Natural killer cell treated with Interleukin-12 subunit alpha and Interleukin-12 subunit beta and Interleukin-15 and Interleukin-18, amount 100 ng/mL, for 72 hours (primary cell): ENCODE results near the gene PTPRCAP. TPM values are rescaled to one million over a fixed set of nuclear protein-coding genes. Genes with fewer than 3 reads are reported as not detected.

ENCODE experiments used
- ATAC-seq, 2 donors: fragments of 150-1000 bp; cut with Tn5 transposase in 1 of 2; sonication (Bioruptor Pico), chemical (Tn5 transposase) in 1 of 2; 2 replicates each; pipeline ENCODE4 v1.10.0; 2021
- DNase-seq: peaks from one replicate; pipeline ENCODE4 v3.0.0; 2022; ENCODE audit warnings: low spot score
- H3K27ac Mint-ChIP-seq, 2 donors: 1 replicate in 1 of 2; 2 replicates in 1 of 2; pipeline ENCODE4 v1.8.0; 2022; ENCODE audit warnings: mixed read lengths in 2 of 2, mild to moderate bottlenecking in 1 of 2, moderate library complexity in 1 of 2
- H3K27me3 Mint-ChIP-seq, 2 donors: 1 replicate in 1 of 2; 2 replicates in 1 of 2; pipeline ENCODE4 v1.8.0; 2022; ENCODE audit warnings: mixed read lengths in 2 of 2
- H3K36me3 Mint-ChIP-seq: one replicate; pipeline ENCODE4 v1.8.0; 2022; ENCODE audit warnings: mixed read lengths
- H3K4me1 Mint-ChIP-seq, 2 donors: 1 replicate in 1 of 2; 2 replicates in 1 of 2; pipeline ENCODE4 v1.8.0; 2022; ENCODE audit warnings: low read depth in 2 of 2, mixed read lengths in 2 of 2, mild to moderate bottlenecking in 1 of 2
- H3K4me3 Mint-ChIP-seq: one replicate; pipeline ENCODE4 v1.8.0; 2022; ENCODE audit warnings: mixed read lengths
- H3K9me3 Mint-ChIP-seq: 2 replicates; pipeline ENCODE4 v1.8.0; 2022; ENCODE audit warnings: mixed read lengths
- total RNA-seq, 2 donors: library from RNA; stranded (reverse); gene quantifications; one replicate each; pipeline ENCODE4 v1.2.3, GENCODE V29; 2022

The PTPRCAP gene
- total RNA-seq, 2 donors from 2014 or later = 198 to 266 TPM

- ATAC-seq = no peak
- no peaks in the 10 kb centered on the region for H3K36me3 Mint-ChIP-seq
- peaks cover 0 to 5% of the 10 kb centered on the region in 2 donors for H3K27me3 Mint-ChIP-seq
- DNase-seq = no peak
- no peak overlapping the region for H3K4me3 Mint-ChIP-seq
- no peaks in the 10 kb centered on the region for H3K4me1 Mint-ChIP-seq
- H3K27ac Mint-ChIP-seq = no peak overlapping the region
- no peaks in the 10 kb centered on the region for H3K9me3 Mint-ChIP-seq
Measured at GRCh38 chr11:67456068-67456705, 18.7 kb upstream of the PTPRCAP start.

- Mint-ChIP-seq H3K9me3 (no peaks in the 10 kb centered on the region), H3K4me1 (no peaks in the 10 kb centered on the region), H3K27ac (no peak within 1 kb of the TSS), H3K36me3 (no peaks in the 10 kb centered on the region), H3K4me3 (no peak within 1 kb of the TSS), H3K27me3 (peaks cover 0 to 3% of the 10 kb centered on the region in 2 donors)
- DNase-seq (no peak), ATAC-seq (no peak)
Measured at GRCh38 chr11:67455054-67455453, 17.6 kb upstream of the PTPRCAP start, which contains the start of gene CABP4. Gene CABP4, plus strand, starts transcription at chr11:67455354. Its CDS starts 70 bp downstream, at chr11:67455424.

GRCh38 chr11:67453816-67454732, 16.6 kb upstream of the PTPRCAP start:
- Mint-ChIP-seq H3K27me3 (peaks cover 0 to 6% of the 10 kb centered on the region in 2 donors), H3K27ac (no peak overlapping the region), H3K9me3 (no peaks in the 10 kb centered on the region), H3K36me3 (no peaks in the 10 kb centered on the region), H3K4me3 (no peak overlapping the region), H3K4me1 (peaks cover 4% of the 10 kb centered on the region in 2 donors)
- DNase-seq (no peak), ATAC-seq (no peak)

GRCh38 chr11:67452141-67452952, 14.9 kb upstream of the PTPRCAP start, which contains the start of gene GPR152:
Gene GPR152, minus strand, starts transcription at chr11:67452729. Its CDS starts 5 bp downstream, at chr11:67452724.
- Mint-ChIP-seq H3K36me3 (no peaks in the 10 kb centered on the region), H3K27me3 (peaks cover 0 to 6% of the 10 kb centered on the region in 2 donors), H3K27ac (no peak within 1 kb of the TSS), H3K4me1 (peaks cover 5 to 6% of the 10 kb centered on the region in 2 donors), H3K9me3 (no peaks in the 10 kb centered on the region), H3K4me3 (no peak within 1 kb of the TSS)
- DNase-seq (no peak), ATAC-seq (no peak)

GRCh38 chr11:67451658-67451976, 14.1 kb upstream of the PTPRCAP start:
- H3K27ac Mint-ChIP-seq = no peak overlapping the region
- H3K27me3 Mint-ChIP-seq = peaks cover 0 to 6% of the 10 kb centered on the region in 2 donors
- DNase-seq = no peak
- ATAC-seq = no peak
- no peak overlapping the region for H3K4me3 Mint-ChIP-seq
- H3K9me3 Mint-ChIP-seq = no peaks in the 10 kb centered on the region
- H3K36me3 Mint-ChIP-seq = no peaks in the 10 kb centered on the region
- peaks cover 5 to 6% of the 10 kb centered on the region in 2 donors for H3K4me1 Mint-ChIP-seq

- no peaks in the 10 kb centered on the region for H3K9me3 Mint-ChIP-seq
- no peaks in the 10 kb centered on the region for H3K36me3 Mint-ChIP-seq
- no peak overlapping the region for H3K27ac Mint-ChIP-seq
Measured at GRCh38 chr11:67450796-67451657, 13.5 kb upstream of the PTPRCAP start.

GRCh38 chr11:67449116-67449844, 11.8 kb upstream of the PTPRCAP start:
- peak overlapping the region in 1 of 2 donors; percentile 50 for H3K27ac Mint-ChIP-seq
- H3K27me3 Mint-ChIP-seq = peaks cover 0 to 6% of the 10 kb centered on the region in 2 donors
- H3K9me3 Mint-ChIP-seq = no peaks in the 10 kb centered on the region
- no peak for ATAC-seq
- no peaks in the 10 kb centered on the region for H3K36me3 Mint-ChIP-seq
- H3K4me3 Mint-ChIP-seq = no peak overlapping the region
- DNase-seq = no peak
- H3K4me1 Mint-ChIP-seq = peaks cover 24% of the 10 kb centered on the region in 2 donors

More at GRCh38 chr11:67450796-67451657, 13.5 kb upstream of the PTPRCAP start:
- no peak overlapping the region for H3K4me3 Mint-ChIP-seq
- DNase-seq (no peak), ATAC-seq (no peak)
- H3K4me1 Mint-ChIP-seq = peaks cover 8% of the 10 kb centered on the region in 2 donors
- H3K27me3 Mint-ChIP-seq = peaks cover 0 to 6% of the 10 kb centered on the region in 2 donors

GRCh38 chr11:67448220-67448609, 10.7 kb upstream of the PTPRCAP start:
- no peak for DNase-seq
- no peak for ATAC-seq
- no peak overlapping the region for H3K4me3 Mint-ChIP-seq

GRCh38 chr11:67445515-67445914, 8.0 kb upstream of the PTPRCAP start:
- peaks cover 0 to 3% of the 10 kb centered on the region in 2 donors for H3K27me3 Mint-ChIP-seq
- no peak for ATAC-seq
- H3K9me3 Mint-ChIP-seq = no peaks in the 10 kb centered on the region
- peak overlapping the region; percentile 74 to 91 for H3K27ac Mint-ChIP-seq
- DNase-seq = no peak
- H3K36me3 Mint-ChIP-seq = no peaks in the 10 kb centered on the region
- peaks cover 32 to 42% of the 10 kb centered on the region in 2 donors for H3K4me1 Mint-ChIP-seq
- H3K4me3 Mint-ChIP-seq = peak overlapping the region; percentile 74

More at GRCh38 chr11:67448220-67448609, 10.7 kb upstream of the PTPRCAP start:
- Mint-ChIP-seq H3K36me3 (no peaks in the 10 kb centered on the region), H3K27me3 (peaks cover 0 to 6% of the 10 kb centered on the region in 2 donors), H3K4me1 (peaks cover 24 to 25% of the 10 kb centered on the region in 2 donors), H3K9me3 (no peaks in the 10 kb centered on the region), H3K27ac (no peak overlapping the region)

- H3K36me3 Mint-ChIP-seq = no peaks in the 10 kb centered on the region
- no peak for DNase-seq
Measured at GRCh38 chr11:67442504-67443404, 5.3 kb upstream of the PTPRCAP start.

GRCh38 chr11:67441731-67442351, 4.4 kb upstream of the PTPRCAP start:
- H3K27ac Mint-ChIP-seq = peak overlapping the region; percentile 75 to 92
- no peaks in the 10 kb centered on the region for H3K36me3 Mint-ChIP-seq
- peak overlapping the region; percentile 10 for H3K4me3 Mint-ChIP-seq
- no peaks in the 10 kb centered on the region for H3K27me3 Mint-ChIP-seq
- DNase-seq = no peak
- H3K4me1 Mint-ChIP-seq = peaks cover 48 to 57% of the 10 kb centered on the region in 2 donors
- ATAC-seq = no peak
- H3K9me3 Mint-ChIP-seq = no peaks in the 10 kb centered on the region

More at GRCh38 chr11:67442504-67443404, 5.3 kb upstream of the PTPRCAP start:
- peak overlapping the region; percentile 41 for H3K4me3 Mint-ChIP-seq
- no peaks in the 10 kb centered on the region for H3K27me3 Mint-ChIP-seq
- peaks cover 46 to 55% of the 10 kb centered on the region in 2 donors for H3K4me1 Mint-ChIP-seq
- peak overlapping the region; percentile 75 to 92 for H3K27ac Mint-ChIP-seq
- H3K9me3 Mint-ChIP-seq = no peaks in the 10 kb centered on the region
- no peak for ATAC-seq
